Measurements from ENCODE around the gene HNRNPM. TPM values are rescaled to one million over a fixed set of nuclear protein-coding genes. Genes with fewer than 3 reads are reported as not detected.
"Not testable (repeated sequence)": the region's sequence is repeated elsewhere in the genome, so short reads cannot be mapped to it uniquely, and the experiment has no call there.

HNRNPM gene
- total RNA-seq, 2 donors from 2014 or later, result 155 to 289 TPM

- Mint-ChIP-seq H3K4me3 (peak within 1 kb of the TSS; percentile 62), H3K4me1 (peaks cover 5% of the 10 kb centered on the region), H3K9me3 (no peaks in the 10 kb centered on the region), H3K36me3 (ENCODE audit: low read depth) (no peaks in the 10 kb centered on the region), H3K27me3 (no peaks in the 10 kb centered on the region), H3K27ac (no peak within 1 kb of the TSS)
- ATAC-seq (replicated peaks), result peak; percentile 100
These were observed 31.8 kb upstream of the HNRNPM start, which contains the start of gene MARCHF2 for GRCh38 chr19:8412783-8413628. Gene MARCHF2, plus strand, starts transcription at chr19:8413305. Its CDS starts 8,536 bp downstream, at chr19:8421841.

GRCh38 chr19:8413629-8413995, 31.2 kb upstream of the HNRNPM start:
- Mint-ChIP-seq H3K27me3 (no peaks in the 10 kb centered on the region), H3K9me3 (no peaks in the 10 kb centered on the region), H3K27ac (no peak overlapping the region), H3K4me1 (peaks cover 5% of the 10 kb centered on the region), H3K4me3 (peak overlapping the region; percentile 62), H3K36me3 (ENCODE audit: low read depth) (no peaks in the 10 kb centered on the region)
- no peak for ATAC-seq (replicated peaks)

GRCh38 chr19:8416796-8417195, 28.0 kb upstream of the HNRNPM start:
- Mint-ChIP-seq H3K4me3 (no peak overlapping the region), H3K27me3 (no peaks in the 10 kb centered on the region), H3K4me1 (peaks cover 5% of the 10 kb centered on the region), H3K27ac (no peak overlapping the region), H3K9me3 (no peaks in the 10 kb centered on the region), H3K36me3 (ENCODE audit: low read depth) (peaks cover 1% of the 10 kb centered on the region)
- no peak for ATAC-seq (replicated peaks)

- no peak overlapping the region for H3K4me3 Mint-ChIP-seq
- H3K9me3 Mint-ChIP-seq, result no peaks in the 10 kb centered on the region
- no peaks in the 10 kb centered on the region for H3K4me1 Mint-ChIP-seq
- no peaks in the 10 kb centered on the region for H3K27me3 Mint-ChIP-seq
- no peak for ATAC-seq (replicated peaks)
- no peak overlapping the region for H3K27ac Mint-ChIP-seq
- peaks cover 10% of the 10 kb centered on the region for H3K36me3 Mint-ChIP-seq (ENCODE audit: low read depth)
These were observed 23.0 kb upstream of the HNRNPM start for GRCh38 chr19:8421484-8422461.

GRCh38 chr19:8423817-8424223, 21.0 kb upstream of the HNRNPM start:
- peak; percentile 3 for ATAC-seq (replicated peaks)

GRCh38 chr19:8425331-8425730, 19.4 kb upstream of the HNRNPM start:
- not testable (repeated sequence) for H3K36me3 Mint-ChIP-seq (ENCODE audit: low read depth); H3K4me3 Mint-ChIP-seq; ATAC-seq (replicated peaks); H3K27ac Mint-ChIP-seq; H3K4me1 Mint-ChIP-seq; H3K27me3 Mint-ChIP-seq; H3K9me3 Mint-ChIP-seq

More at GRCh38 chr19:8423817-8424223, 21.0 kb upstream of the HNRNPM start:
- H3K9me3 Mint-ChIP-seq, result no peaks in the 10 kb centered on the region
- H3K4me1 Mint-ChIP-seq, result no peaks in the 10 kb centered on the region
- H3K4me3 Mint-ChIP-seq, result no peak overlapping the region
- H3K27ac Mint-ChIP-seq, result no peak overlapping the region
- peaks cover 10% of the 10 kb centered on the region for H3K36me3 Mint-ChIP-seq (ENCODE audit: low read depth)
- no peaks in the 10 kb centered on the region for H3K27me3 Mint-ChIP-seq

- Mint-ChIP-seq H3K27me3 (no peaks in the 10 kb centered on the region), H3K4me1 (no peaks in the 10 kb centered on the region), H3K4me3 (no peak overlapping the region), H3K36me3 (ENCODE audit: low read depth) (peaks cover 15% of the 10 kb centered on the region), H3K27ac (no peak overlapping the region), H3K9me3 (no peaks in the 10 kb centered on the region)
- no peak for ATAC-seq (replicated peaks)
These were observed 18.5 kb upstream of the HNRNPM start for GRCh38 chr19:8426283-8426682.

GRCh38 chr19:8429044-8429443, 15.7 kb upstream of the HNRNPM start:
- Mint-ChIP-seq H3K27me3 (no peaks in the 10 kb centered on the region), H3K4me1 (no peaks in the 10 kb centered on the region), H3K27ac (no peak overlapping the region), H3K4me3 (no peak overlapping the region), H3K9me3 (no peaks in the 10 kb centered on the region), H3K36me3 (ENCODE audit: low read depth) (peaks cover 5% of the 10 kb centered on the region)
- no peak for ATAC-seq (replicated peaks)

- H3K36me3 Mint-ChIP-seq (ENCODE audit: low read depth), result peaks cover 5% of the 10 kb centered on the region
- no peaks in the 10 kb centered on the region for H3K9me3 Mint-ChIP-seq
- no peak overlapping the region for H3K4me3 Mint-ChIP-seq
- no peaks in the 10 kb centered on the region for H3K4me1 Mint-ChIP-seq
- H3K27ac Mint-ChIP-seq, result no peak overlapping the region
- no peak for ATAC-seq (replicated peaks)
- no peaks in the 10 kb centered on the region for H3K27me3 Mint-ChIP-seq
These were observed 14.9 kb upstream of the HNRNPM start for GRCh38 chr19:8429826-8430225.

- H3K4me3 Mint-ChIP-seq, result no peak overlapping the region
- peaks cover 5% of the 10 kb centered on the region for H3K36me3 Mint-ChIP-seq (ENCODE audit: low read depth)
- no peaks in the 10 kb centered on the region for H3K9me3 Mint-ChIP-seq
- H3K27ac Mint-ChIP-seq, result peak overlapping the region; percentile 50
- no peaks in the 10 kb centered on the region for H3K27me3 Mint-ChIP-seq
- no peaks in the 10 kb centered on the region for H3K4me1 Mint-ChIP-seq
- no peak for ATAC-seq (replicated peaks)
These were observed 14.1 kb upstream of the HNRNPM start for GRCh38 chr19:8430650-8431049.

- Mint-ChIP-seq H3K36me3 (ENCODE audit: low read depth) (no peaks in the 10 kb centered on the region), H3K27ac (no peak overlapping the region), H3K4me3 (no peak overlapping the region), H3K27me3 (no peaks in the 10 kb centered on the region), H3K9me3 (no peaks in the 10 kb centered on the region), H3K4me1 (no peaks in the 10 kb centered on the region)
- no peak for ATAC-seq (replicated peaks)
These were observed 6.5 kb upstream of the HNRNPM start for GRCh38 chr19:8438236-8438635.

GRCh38 chr19:8441725-8442544, 2.8 kb upstream of the HNRNPM start:
- peaks cover 25% of the 10 kb centered on the region for H3K36me3 Mint-ChIP-seq (ENCODE audit: low read depth)
- peaks cover 5% of the 10 kb centered on the region for H3K4me1 Mint-ChIP-seq
- H3K9me3 Mint-ChIP-seq, result no peaks in the 10 kb centered on the region
- peak overlapping the region; percentile 22 for H3K27ac Mint-ChIP-seq
- ATAC-seq (replicated peaks), result no peak
- H3K4me3 Mint-ChIP-seq, result no peak overlapping the region
- H3K27me3 Mint-ChIP-seq, result no peaks in the 10 kb centered on the region

- Mint-ChIP-seq H3K27ac (peak overlapping the region; percentile 99), H3K36me3 (ENCODE audit: low read depth) (peaks cover 45% of the 10 kb centered on the region), H3K4me3 (peak overlapping the region; percentile 98), H3K4me1 (peaks cover 22% of the 10 kb centered on the region)
- H3K9me3 Mint-ChIP-seq; ATAC-seq (replicated peaks); H3K27me3 Mint-ChIP-seq: not testable (repeated sequence)
These were observed 567 bp upstream of the HNRNPM start for GRCh38 chr19:8444140-8444676.

All from activated T-helper 17 cell treated with anti-CD3 and anti-CD28 coated beads, Interleukin-2, amount 50 U/mL, for 72 hours (primary cell).